Germinal center (tissue), 1 donor: ENCODE results near the gene IL12B.
"Not testable (repeated sequence)": the region's sequence is repeated elsewhere in the genome, so short reads cannot be mapped to it uniquely, and the experiment has no call there.

ENCODE experiments used
- DNase-seq: peaks from one replicate; pipeline ENCODE4 v3.0.0; 2012; ENCODE audit warnings: mixed read lengths, low spot score

The IL12B gene

DNA sequence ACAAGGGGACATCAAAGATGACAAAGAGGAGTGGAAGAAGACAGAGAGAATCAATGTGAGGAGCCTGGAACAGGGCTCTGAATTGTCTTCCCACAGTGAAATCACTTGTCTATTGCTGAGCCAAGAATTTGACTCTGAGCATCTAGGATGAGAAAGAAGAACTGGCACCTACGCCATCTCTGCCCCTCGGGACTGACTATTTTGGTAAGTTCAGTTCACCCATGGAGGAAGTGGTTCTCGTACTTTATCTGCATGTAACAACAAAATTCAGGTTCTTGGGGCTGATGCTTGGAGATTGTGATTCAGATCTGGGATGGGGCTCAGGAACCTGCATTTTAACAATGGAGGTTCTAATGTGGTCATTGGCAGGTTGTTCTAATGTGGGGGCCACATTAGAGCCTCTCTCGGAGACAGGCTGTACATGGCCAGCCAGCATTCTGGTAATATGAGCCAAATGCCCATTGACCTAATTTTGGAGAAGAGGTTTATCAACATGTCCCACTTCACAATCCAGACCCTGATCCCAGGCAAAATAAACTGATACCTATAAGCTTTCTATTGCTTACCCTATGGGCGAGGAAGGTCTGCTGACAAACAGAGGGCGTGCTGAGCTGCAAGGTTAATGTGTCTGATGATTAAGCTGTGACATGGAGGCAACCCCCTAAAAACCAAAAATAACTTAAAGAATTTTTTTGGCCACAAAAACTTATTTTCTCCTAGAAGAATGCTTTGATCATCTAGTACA, 2.7 kb upstream of the IL12B start:
- peak; percentile 79 for DNase-seq

DNA sequence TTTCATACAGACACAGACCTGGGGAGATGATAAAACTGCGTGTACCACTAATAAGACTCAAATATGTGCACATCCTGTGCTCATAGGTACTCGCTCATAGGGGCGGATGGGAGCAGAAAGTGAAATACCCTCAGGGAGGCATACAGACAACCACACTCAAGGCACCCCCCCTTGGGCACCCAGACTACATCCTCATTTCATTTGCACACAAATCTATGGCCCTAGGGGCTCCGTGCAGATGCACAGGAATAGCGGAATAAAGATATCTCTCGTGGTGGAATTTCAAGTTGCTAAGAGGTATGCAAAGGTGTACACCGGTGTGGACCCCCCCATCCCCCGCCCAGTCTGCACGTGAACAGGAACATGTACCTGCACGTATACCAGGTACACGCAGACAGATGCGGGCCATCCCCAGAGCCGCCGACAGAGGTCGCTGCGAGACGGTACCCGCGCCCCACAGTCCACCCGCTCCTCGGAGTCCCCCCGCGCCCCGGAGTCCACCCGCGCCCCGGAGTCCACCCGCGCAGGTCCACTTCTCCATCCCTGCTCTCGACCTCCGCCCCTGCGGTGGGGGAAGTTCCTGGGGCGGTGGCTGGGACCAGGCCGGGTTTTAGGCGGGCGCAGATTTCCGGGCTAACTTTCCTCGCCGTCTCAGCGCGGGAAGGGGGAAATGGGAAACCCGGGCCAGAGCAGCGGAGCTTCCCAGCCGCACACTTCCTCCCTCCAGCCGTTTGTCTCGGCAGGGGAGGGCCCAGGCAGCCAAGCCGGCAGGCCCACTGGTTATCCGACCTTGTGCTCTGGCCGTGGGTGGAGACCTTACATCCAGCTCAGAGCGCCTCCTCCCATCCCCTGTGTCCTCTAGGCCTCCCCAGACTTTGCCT, 1.0 kb upstream of the IL12B start:
- DNase-seq: peak; percentile 78

DNA sequence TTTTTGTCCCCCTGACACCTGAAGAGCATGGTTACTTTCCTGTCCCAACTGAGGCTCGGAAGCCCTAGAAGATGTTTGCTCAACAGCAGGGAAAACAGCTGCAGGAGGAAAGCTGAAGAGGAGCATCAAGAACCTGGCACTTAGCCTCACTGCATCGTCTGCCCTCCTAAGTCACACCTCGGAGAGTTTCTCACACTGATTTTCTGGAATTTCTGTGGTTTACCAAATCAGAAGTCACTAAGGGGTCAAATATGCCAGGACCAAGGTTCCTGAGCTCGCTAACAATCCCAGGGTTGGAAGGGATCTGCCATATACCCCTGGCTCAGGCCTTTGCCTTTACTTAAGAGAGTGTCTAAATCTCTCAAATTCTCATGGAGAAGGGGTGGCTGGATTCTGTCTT, 5.3 kb downstream of the IL12B start:
- no peak for DNase-seq

DNA sequence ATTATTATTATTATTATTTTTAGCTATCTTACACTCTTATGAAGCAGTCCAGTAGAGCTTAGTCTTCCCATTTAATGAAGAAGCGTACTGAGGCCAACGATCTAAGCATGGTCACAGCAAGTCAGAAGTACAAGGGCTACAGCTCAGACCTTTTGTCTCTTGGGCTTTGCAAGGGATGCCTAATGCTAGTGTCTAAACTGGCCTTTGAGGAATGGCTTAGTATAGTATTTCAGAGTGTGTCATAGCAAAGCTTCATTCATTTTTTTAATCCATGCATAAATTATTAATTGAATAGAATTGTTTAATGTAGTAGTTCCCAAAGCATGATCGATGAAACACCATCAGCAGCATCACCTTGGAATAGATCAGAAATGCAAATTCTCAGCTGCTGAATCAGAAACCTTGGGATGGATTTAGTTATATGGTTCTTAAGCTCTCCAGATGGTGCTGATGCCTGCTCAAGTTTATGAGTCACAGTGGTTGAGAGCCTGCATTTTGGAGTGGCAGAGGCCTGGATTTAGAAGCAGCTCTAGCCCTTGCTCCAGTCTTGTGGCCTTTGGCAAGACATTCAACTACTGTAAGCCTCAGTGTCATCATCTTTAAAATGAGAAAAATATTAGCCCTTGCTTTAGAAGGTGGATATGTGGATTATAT, 6.1 kb downstream of the IL12B start:
- no peak for DNase-seq

DNA sequence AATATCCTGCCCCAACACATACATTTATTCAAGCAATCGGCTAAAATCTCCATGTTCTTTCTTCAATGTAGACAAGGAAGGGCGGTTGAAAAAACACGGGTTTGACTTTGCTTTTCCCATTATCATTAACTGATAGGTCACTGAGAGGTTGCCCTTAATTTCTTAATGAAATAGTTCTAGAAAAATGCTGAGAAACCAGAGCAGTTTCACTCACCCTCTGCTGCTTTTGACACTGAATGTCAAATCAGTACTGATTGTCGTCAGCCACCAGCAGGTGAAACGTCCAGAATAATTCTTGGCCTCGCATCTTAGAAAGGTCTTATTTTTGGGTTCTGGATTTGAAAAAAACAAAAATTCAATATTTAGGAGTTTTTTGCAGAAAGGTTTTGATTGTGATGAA, 8.1 kb downstream of the IL12B start:
- no peak for DNase-seq

DNA sequence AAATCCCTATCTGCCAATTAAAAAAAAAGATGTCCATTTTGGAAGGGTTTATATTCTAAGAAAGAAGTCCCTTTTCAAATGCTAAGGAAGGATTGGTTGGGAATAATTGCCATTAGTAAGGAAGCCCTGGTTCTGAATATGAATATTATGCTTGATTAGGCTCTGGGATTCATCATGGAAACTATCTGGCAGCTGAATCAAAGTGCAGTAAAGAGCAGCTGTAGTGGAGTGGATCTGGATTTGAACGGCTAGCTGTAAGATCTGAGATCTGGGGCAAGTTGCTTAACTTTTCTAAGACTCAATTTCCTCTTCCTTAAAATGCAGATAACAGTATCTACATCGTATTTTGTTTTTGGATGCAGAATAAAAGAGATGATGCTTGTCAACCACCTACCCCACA, 10.5 kb downstream of the IL12B start:
- DNase-seq: no peak

DNA sequence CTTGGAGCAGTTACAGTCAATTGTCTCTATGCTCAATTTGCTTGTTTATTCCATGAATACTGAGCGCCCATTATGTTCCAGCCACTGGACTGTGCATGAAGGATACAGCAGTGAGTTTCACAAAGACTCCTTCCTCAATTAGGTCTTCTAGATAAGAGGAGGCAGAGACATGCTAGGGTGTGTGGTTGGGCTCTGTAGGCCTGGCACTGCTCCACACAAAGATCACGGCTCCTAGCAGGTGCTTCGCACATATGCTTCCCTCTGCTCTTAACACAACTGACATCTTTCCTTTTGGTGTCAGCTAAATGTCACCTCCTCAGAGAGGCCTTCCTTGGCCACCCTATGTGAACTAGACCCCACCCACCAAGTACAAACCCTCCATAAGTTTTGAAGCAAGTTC, 10.9 kb downstream of the IL12B start:
- DNase-seq: no peak

DNA sequence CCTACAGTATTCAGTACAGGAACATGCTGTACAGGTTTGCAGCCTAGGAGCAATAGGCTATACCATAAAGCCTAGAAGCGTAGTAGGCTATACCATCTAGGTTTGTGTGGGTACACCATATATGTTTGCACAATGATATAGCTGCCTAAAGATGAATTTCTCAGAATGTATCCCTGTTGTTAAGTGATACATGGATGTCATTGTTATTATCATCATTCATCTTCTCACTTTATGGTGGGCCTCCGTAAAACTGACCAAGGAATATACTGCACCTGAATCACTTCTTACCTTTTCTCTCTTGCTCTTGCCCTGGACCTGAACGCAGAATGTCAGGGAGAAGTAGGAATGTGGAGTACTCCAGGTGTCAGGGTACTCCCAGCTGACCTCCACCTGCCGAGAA, 11.8 kb downstream of the IL12B start:
- no peak for DNase-seq

DNA sequence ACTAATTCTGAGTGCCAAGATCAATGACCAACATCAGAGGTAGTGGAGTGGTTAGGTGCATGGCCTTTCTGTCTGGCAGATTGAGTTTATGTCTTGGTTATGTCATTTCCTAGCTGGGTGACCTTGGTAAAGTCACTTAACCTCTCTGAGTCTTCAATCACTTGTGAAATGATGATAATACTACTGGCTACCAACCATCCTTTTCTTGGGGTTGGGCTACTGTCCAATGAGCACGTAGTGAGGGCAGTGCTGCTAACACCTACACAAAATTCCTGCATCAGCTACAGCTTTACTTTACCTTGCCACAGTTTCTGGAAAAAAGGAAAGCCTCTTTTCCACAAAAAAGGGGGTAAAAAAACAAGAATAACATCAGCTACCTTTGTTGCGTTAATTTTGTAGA, 12.4 kb downstream of the IL12B start:
- no peak for DNase-seq

DNA sequence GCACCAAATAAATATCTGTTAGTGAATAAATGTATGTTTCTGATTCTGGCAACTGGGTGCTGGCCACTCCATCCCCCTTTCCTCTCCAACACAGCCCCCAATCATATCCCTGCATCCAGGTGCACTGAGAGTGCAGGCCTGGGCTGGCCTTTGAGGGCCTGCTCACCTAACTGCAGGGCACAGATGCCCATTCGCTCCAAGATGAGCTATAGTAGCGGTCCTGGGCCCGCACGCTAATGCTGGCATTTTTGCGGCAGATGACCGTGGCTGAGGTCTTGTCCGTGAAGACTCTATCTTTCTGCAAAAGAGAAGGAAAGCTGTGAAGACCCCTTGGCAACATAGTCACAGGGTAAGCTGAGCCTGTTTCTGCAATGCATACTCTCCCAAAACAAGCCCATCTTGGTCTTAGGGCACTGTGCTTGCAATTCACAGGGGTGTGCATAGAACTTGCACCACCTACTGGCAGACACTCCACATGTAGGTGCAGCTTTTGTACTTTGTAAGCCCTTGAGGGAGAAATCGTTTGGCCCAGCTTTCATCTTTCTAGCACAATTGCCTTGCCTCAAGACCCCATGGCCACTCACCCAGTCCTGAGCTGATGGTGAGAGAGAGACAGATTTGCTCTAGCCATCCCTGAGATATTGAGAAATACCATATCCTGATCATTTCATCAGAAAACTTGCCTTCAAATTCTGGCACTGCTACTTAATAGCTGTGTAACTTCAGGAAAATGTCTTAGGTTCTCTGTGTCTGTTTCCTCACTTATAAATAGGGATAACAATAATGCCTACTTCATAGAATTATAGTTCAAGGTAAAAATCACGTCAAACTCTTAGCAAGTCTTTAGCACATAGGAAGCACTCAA, 13.5 kb downstream of the IL12B start:
- DNase-seq: peak; percentile 51

DNA sequence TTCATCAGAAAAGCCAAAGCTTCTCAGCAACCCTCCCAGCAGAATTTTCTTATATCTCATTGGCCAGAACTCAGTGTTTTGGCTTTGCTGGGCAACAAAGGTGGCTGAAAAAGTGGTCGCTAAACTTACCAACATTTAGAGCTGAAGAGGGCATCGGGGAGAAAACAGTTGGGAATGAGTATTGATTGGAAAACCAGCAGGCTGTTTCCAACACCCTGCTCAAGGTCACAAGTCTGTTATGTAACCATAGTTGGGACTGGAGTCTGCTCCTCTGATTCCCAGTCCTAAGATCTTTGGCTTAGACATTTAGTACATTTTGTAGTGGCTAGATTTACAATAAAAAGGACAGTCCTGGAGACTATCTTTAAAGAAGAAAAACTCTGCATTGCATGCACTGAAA, 17.1 kb downstream of the IL12B start:
- DNase-seq: no peak

DNA sequence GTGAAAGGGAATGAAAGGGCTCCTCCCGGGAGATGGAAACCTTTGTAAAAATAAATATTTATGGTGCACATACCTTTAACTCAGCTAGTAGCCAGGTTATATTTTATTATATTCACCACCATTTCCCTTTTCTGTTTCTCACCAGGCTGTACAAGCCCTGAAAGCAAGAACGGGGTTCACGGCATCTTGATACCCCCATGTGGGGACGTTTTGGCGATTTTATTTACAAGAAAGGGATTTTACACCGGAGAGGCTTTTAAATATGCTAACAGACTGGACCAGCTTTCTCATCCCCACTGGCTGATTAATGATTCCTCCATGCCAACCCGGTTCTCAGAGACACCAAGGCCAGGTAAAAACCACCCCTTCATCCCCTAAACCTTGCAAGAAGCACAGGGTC, 19.2 kb downstream of the IL12B start:
- no peak for DNase-seq

DNA sequence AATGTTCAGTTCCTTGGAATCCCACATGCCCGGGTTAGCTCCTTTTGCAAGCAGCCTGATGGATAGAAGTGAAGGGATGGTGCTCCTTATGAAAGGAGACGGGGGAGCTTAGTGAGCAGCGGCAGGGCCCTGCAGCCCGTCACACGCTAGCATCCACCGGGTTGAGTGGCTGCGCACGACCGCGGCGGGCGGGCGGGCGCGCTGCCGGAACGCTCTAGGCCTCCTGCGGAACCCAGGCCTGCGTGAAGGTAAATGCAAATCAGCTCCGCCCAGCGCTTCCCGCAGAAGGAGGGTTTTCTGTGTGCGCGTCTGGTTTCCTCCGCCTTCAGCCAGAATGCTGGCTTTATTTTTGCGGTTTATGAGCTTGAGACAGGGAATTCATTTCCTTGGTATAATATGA, 19.8 kb downstream of the IL12B start:
- peak; percentile 74 for DNase-seq

DNA sequence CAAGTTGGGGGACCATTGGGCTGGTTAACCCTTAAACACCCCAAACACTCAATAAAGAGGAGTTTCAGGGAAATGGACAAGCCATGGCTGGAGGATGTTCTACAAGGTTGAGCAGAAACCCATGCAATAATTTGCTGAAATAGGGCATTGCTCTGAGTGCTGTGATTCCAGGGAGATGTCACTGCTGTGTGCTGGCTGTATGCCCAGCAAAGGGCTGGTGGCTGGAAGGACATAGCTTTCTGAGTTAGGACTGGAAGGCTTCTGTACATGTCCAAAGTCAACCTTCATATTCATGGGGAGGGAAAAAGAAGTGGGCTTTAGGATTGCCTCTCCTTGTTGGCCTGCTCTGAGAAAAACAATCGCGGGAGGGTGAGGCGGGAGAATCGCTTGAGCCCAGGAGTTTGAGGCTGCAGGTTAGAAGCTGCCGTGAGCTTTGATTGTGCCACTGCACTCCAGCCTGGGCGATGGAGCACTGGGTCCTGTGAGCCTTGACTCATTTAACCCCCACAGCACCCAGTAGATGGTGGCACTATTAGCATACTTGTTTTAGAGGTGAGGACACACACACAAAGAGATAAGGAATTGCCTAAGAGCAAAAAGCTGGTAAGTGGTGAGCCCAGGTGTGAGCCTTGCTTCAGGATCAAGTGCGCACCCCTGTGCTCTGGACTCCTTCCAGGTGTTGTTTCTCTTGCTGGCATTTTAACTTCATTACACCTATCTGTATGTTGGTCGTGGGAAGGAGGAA, 20.4 kb downstream of the IL12B start:
- no peak for DNase-seq

DNA sequence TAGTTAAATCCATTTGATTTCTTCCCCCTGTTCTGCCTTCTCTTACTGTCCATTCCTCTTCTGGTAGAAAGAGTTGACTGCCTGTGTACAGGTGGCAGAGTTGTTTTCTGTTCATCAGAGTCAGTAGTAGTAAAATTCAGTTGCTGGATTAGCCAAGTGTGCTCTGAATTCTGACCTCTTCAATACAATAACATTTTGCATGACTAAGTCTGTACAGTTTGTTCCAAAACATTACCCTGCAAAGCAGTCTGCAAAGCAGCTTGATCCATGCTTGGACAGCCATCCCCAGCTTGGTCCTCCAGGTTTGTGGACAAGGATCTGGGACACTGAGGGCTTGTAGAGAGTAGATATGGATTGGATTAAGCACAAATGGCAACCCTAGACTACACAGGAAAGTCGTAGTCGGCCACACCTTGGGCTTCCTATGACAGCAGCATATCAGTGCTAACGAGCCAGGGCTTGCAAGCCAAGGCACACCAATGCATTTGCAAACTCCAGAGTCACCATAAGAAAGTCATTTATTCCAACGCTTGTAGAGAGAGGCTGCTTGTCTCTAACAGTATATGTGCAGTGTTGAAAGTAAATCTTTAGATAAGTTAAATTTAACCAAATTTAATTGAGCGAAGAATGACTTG, 25.2 kb downstream of the IL12B start:
- no peak for DNase-seq

DNA sequence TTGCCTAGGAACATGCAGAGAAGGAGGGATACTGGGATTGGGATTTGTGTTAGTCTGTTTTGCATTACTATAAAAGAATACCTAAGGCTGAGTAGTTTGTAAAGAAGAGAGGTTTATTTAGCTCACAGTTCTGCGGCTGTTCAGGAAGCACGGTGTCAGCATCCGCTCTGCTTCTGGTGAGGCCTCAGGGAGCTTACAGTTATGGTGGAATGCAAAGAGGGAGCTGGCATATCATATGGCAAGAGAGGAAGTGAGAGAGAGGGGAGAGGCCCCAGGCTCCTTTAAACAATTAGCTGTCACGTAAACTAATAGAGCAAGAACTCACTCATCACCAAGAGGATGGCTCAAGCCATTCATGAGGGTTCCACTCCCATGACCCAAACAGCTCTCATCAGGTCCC, 27.0 kb downstream of the IL12B start:
- DNase-seq: no peak

DNA sequence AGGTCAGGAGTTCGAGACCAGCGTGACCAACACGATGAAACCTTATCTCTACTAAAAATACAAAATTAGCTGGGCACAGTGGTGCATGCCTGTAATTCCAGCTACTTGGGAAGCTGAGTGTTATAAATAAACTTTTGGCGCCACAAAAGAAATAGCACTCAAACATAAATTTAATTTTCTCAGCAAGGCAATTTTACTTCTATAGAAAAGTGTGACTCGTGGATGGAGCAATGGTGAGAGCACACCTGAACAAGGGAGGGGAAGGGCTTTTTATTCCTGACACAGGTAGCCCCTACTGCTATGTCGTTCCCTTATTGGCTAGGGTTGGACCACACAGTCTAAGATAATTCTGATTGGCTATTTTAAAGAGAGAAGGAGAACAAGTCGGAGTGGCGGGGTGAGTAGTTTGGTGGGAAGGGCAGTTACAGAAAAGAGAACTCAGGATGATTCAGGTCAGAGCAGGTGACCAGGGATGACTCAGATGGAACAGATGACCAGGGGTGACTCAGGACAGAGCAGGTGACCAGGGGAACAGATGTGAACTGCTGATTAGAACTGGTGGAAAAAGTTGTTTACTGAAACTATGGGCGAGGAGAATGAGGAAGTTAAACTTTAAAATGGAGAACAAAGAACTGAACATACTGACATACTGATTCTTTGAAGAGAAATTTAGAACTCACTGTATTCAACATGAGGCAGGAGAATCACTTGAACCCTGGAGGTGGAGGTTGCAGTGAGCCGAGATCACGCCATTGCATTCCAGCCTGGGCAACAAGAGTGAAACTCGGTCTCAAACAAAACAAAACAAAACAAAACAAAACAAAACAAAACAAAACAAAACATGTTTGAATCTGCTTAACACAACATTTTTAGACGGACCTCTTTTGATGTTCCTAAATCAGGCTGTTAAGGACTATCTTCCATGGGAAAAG, 28.1 kb downstream of the IL12B start:
- DNase-seq: not testable (repeated sequence)

DNA sequence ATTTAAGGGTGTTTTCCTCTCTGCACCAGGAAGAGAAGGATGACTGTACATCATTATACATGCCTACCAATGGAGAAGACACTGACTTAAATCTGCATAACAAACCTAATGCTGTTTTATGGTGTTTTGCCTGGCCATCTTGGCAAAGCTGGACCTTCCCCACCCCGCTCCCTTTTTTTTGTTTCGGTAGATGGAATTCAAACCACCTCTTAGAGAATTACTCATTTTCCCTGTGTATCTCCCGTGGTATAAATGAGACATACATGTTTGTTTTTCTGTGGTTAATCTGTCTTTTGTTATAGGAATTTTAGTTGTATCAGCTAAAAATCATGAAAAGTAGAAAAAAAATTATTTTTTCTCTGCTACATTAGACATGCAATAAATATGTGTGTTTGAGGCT, 28.8 kb downstream of the IL12B start:
- no peak for DNase-seq

DNA sequence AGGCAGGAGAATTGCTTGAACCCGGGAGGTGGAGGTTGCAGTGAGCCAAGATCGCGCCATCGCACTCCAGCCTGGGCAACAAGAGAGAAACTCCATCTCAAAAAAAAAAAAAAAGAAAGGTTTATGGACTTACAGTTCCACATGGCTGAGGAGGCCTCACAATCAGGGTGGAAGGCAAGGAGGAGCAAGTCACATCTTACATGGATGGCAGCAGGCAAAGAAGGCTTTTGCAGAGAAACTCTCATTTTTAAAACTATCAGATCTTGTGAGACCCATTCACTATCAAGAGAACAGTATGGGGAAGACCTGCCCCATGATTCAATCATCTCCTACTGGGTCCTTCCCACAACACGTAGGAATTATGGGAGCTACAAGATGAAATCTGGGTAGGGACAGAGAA, 33.0 kb downstream of the IL12B start:
- not testable (repeated sequence) for DNase-seq

DNA sequence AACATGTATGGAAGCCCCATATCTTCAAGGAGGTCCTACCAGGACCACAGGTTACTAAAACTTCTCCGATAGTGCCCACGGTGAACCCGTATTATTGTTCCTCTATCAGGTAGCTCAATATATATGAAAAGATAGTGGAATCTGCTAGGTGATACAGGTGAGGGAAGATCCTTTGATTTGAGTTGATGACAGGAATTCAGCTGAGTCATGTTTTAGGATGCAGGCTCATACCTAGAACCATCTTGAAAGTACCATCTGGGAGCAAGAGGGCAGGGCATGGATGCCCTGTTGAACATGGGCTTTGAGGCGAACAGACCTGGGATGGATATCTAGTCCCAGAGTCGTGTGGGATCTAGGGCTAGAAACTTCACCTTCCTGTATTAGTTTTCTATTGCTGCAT, 35.4 kb downstream of the IL12B start:
- no peak for DNase-seq
